HL-60/S4 (cell line): Measurements from ENCODE around the gene MKNK1.

Experiments
- in situ Hi-C: fragments of 300-500 bp; cut with MboI; formaldehyde crosslinking; loops from 2 replicates; pipeline ENCODE4 v1.14.3; 2022; ENCODE audit warnings: low sequenced_read_pairs

MKNK1 gene

GRCh38 chr1:46544561-46545240, 59.4 kb downstream of the MKNK1 start:
- in situ Hi-C loops: no loop called here

DNA sequence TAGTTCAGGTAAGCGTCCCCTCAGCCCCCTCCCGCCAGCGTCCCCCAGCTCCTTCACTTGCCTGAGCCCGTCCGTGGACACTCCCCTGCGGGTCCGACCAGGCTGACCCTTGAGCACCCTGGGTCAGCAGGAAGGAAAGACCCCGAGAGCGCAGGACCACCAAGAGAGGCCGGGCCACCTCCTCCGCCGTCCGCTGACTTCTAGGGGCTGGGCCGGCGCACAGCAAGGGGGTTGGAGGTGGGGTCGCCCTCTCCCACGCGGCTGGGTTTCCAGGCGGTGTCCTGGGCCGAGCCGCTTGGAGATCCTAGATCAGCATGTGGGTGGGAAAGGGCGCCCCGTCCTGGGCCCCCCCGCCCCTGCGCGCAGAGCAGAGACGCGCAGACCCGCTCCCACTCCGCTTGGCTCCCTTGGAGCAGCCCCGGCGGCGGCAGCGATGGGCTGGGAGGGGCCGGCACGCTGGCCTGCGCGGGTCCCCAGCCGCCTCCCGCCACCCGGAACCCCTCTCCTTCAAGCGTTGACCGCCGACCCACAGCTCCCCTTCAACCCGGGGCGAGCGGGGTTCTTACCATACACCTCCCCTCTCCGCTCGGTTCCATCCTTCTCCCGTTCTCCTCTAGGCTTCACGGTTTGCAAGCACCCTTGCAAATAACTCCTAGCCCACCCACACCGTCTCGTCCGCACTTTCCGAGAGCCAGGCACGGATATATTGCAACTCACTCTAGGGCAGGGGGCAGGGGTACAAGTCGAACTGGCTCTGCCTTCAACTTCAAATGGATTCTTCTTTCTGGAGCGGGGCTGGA, 60.1 kb downstream of the MKNK1 start:
- in situ Hi-C loops: no loop called here

GRCh38 chr1:46543382-46543760, 60.7 kb downstream of the MKNK1 start:
- in situ Hi-C loops: no loop called here

GRCh38 chr1:46539972-46540371, 64.1 kb downstream of the MKNK1 start:
- in situ Hi-C loops: loop anchor here (10.0 kb wide), 1 partner anchor 185 kb away; no protein-coding TSS in a partner anchor

DNA sequence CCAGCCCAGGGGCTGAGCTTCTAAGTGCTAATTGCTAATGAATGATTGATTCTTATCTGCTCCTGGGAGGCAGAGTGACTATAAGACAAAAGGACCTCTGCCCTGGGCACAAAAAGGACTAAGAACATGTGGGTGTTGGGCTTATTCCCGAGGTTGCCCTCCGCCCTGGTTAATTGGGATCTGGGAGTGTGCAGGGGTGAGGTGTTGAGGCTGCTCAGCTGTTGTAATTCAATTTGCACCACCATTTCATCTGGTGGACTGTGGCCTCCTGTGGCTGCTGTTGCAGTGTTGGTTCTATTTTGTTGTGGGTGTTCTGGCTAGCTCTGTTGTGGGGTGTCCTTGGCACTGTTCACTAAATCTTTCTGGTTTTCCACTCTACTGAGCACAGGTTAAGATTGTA, 65.9 kb downstream of the MKNK1 start:
- in situ Hi-C loops: loop anchor here (10.0 kb wide), 1 partner anchor 187 kb away; no protein-coding TSS in a partner anchor

DNA sequence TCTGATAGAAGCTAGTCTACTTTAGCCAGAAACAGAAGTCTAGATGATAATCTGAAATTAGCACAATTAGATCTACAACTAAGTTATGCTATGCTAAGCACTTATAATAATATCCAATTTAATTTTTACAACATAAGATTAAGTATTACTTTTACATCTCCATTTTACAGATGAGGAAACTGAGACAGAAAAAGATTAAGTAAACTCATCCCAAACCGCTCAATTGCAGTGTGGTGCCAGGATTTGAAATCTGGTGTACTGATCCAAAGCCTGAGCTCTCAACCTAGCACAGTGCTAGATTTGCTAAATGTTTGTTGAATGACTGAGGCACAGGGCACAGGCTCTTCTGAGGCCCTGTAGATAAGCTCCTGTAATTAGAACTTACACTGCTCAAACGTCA, 66.4 kb downstream of the MKNK1 start:
- in situ Hi-C loops: loop anchor here (10.0 kb wide), 1 partner anchor 187 kb away; no protein-coding TSS in a partner anchor

GRCh38 chr1:46536527-46536926, 67.5 kb downstream of the MKNK1 start:
- in situ Hi-C loops: loop anchor here (10.0 kb wide), 1 partner anchor 188 kb away; no protein-coding TSS in a partner anchor

- in situ Hi-C loops: loop anchor here (10.0 kb wide), 1 partner anchor 190 kb away; no protein-coding TSS in a partner anchor
Observed at GRCh38 chr1:46535063-46535462, 69.0 kb downstream of the MKNK1 start.

DNA sequence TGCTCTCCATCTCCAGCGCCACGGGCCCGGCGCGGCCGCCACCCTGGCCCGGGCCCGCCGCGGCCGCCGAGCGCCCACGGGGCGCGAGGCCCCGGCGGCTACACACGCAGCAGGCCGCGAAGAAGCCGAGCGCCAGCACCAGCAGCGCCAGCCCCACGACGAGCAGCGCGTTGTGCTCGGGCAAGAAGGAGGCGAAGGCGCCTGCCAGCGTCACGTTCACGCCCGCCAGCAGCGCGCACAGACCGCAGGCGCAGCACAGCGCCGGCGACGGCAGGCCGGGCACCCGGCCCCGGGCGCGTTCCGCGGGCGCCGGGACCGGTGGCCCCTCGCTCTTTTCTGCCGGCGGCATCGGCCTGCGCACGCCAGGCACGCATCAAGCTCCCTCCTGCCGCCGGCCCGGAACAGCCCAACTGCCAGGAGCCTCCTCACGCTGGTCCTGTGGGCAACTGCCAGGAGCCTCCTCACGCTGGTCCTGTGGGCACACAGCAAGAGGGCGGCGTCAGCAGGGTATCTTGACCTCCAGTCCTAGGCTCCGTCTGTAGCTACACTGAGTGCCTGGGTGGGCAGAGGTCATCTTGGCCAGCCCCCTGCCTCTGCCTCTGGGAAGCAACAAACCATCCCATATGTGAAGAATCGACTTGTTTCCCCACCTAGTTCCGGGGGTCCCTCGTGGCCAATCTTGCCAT, 70.7 kb downstream of the MKNK1 start:
- in situ Hi-C loops: loop anchor here (10.0 kb wide), 1 partner anchor 191 kb away; no protein-coding TSS in a partner anchor

GRCh38 chr1:46532498-46533178, 71.4 kb downstream of the MKNK1 start:
- in situ Hi-C loops: loop anchor here (10.0 kb wide), 1 partner anchor 192 kb away; no protein-coding TSS in a partner anchor

DNA sequence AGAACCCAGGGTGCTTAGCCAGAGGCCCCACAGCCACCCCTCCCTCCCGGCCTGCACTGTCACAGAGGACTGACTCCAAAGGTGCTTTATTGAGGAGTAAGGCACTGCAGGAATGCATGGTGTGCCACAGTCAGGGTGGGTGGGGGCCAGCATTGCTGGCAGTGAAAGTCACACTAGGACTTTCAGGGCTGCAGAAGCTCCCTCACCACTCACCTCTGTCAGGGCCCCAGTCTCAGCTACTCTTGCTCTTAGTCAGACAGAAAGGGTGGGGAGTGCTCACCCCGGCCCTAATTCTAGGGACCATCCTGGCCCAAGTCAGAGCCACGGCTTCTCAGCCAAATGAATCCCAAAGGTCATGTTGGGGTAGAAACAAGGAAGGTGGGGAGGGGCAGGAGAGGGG, 72.0 kb downstream of the MKNK1 start:
- in situ Hi-C loops: loop anchor here (10.0 kb wide), 1 partner anchor 193 kb away; no protein-coding TSS in a partner anchor

DNA sequence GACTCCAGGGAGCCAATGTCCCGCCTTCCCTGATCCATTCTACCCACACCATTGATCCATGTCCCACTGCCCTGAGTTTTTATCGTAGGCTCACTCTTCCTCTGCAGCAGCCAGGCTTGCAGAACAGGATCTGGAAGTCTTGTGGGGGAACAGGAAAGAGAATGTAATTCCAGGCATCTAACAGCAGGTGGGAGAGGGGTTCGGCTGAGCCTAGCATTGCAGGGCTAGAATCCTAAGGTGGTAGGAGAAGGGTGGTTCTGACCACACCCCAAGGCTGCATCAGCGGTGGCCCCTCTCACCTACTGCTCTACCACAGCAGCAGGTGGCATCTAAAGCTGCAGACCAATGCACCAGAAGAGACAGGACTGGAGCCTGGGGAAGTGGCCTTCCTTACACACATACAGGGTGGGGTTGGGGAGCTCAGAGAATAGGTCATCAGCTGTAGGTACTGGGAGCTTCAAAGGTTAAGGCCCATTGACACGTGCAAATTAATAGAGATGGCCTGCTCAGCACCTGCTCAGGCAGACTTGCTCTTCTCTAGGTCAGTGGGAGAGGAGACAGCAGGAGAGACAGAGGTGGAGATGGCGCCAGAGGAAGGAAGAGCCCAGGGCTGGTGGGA, 73.2 kb downstream of the MKNK1 start:
- in situ Hi-C loops: loop anchor here (10.0 kb wide), 1 partner anchor 194 kb away; no protein-coding TSS in a partner anchor

- in situ Hi-C loops: loop anchor here (10.0 kb wide), 1 partner anchor 194 kb away; no protein-coding TSS in a partner anchor
Observed at GRCh38 chr1:46530311-46530710, 73.8 kb downstream of the MKNK1 start.

DNA sequence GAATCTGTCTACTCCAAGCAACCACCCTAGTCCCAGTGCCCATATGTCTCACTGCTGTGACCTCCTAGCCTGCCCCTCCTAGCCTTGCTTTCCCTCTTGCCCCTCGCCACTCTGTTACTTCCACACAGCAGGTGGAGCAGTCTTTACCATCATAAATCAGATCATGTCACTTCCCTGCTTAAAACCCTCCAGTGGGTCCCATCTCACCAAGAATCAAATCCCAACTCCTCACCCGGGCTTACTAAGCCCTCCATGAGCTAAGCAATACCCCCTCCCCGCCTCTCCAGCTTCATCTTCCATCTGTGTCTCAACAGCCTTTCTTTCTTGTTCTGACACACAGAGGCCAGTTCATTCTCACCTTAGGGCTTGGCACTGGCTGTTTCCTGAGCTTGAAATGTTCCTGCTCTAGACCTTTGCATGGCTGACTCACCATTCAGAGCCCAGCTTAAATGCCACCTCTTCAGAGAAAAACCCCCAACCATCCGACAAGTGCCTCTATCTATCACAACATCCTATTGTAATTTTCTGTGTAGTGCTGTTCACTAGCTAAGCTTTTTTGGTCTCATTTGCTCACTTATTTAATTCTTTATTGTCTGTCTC, 74.9 kb downstream of the MKNK1 start:
- in situ Hi-C loops: no loop called here

- in situ Hi-C loops: no loop called here
Observed at GRCh38 chr1:46528297-46528955, 75.6 kb downstream of the MKNK1 start.

- in situ Hi-C loops: no loop called here
Observed at GRCh38 chr1:46527474-46528296, 76.4 kb downstream of the MKNK1 start.

- in situ Hi-C loops: no loop called here
Observed at GRCh38 chr1:46526691-46527291, 77.3 kb downstream of the MKNK1 start.
